GM19468 (cell line): Measurements from ENCODE around the gene CELF2.

Source experiments
- ATAC-seq: cut with Tn5 transposase; IDR thresholded peaks from one replicate; pipeline ENCODE4 v1.9.1; 2021; ENCODE audit warnings: mild to moderate bottlenecking, moderate library complexity, moderate number of reproducible peaks; ENCODE audit not compliant: unreplicated experiment; ENCODE audit errors: extremely low read depth

Gene CELF2

DNA sequence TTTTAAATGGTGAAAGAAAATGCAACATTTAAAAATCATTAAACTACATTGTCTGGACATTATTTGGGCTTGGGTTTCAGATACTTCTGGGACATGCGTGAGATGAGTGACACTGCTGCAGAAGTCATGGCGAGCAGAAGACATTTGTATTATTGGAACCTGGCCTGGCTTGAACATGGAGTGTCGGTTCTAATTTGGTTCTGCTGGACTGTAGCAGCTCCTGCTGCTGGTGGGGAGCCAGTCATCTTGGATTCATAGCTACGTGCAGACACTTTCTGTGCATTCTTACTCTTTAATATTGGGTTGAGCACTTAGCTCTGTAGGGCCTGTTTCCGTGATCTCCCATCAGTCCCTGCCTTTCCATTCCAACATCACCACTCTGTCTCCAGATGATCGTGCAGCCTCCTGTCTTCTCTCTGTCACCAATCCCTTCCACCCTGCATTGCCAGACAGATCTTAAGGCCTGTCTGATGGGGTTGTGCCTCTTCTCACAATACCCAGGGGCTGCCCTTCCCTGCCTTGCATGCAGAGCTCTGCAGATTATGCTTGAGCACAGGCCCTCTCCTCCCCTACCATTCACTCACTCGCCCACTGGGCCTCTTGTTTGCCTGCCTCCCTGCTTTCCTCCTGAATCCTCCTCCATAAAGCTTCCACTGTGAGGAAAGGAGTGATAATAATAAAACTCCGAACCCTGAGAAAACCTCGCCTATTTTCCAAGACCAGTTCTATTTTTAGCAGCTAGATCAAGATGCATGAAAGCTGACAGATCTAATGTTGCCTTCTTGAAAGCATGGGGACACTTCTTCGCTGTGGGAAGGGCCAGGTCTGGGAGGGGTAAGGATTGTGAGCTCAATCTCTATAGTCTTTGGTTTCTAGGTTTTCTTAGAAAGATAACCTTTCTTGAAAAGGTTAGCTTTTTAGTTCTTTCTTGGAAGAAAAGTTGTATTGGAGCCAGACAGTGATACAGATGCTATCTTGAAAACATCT, 32.9 kb downstream of the CELF2 start:
- no peak for ATAC-seq

DNA sequence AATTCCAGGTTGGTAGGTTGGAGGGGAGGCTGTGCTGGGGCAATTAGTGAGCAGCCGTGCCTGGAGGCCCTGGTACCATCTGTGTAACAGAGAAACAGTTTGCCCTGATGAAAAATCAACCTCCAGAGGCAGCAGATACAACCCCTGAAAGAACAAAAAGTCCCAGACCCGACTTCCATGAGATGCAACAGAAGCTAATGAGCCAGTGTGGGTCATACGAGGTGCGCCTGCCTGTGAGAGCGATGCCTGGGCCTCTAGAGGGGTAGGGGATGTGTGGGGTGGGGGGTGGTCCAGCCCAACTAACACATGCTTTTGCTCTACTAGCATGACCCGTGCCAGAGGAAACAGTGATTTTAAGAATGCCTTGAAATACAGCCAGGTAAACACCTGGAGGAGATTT, 39.3 kb downstream of the CELF2 start:
- ATAC-seq = no peak

DNA sequence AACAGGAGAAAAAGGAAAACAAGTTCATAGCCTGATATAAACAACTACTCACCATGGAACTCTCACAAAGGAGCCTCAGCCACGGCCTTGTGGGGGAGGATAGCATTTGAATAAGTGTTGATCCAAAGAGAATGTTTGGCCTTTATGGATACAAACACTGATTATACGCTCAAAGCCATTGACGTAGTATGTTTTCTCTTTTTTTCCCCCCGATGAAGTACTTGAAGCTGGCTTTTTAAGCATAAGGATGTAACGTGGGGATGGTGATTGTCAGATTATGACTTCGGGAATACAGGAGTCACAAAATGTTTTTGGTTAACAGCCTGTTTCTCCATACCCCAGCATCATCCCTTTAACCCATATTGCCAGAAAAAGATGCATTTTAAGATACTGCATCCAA, 39.8 kb downstream of the CELF2 start:
- ATAC-seq = no peak

DNA sequence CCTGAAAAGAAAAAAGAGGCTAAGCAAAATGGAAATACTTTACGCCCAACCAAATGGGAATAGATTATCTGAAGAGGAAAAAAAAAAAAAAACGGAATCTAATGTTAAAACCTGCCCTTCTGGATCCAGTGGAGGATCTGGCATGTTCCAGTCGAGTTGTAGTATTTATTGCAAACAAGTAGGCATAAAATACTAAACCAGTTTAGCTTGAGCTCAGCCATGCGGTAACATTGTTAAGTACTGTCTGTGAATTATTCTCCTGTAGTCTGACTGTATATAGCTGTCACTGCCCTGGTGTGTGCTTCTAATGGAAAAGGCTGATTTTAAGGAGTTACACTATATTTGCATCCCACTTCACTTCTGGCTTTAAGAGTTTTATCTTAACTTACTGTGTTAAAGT, 40.3 kb downstream of the CELF2 start:
- no peak for ATAC-seq

DNA sequence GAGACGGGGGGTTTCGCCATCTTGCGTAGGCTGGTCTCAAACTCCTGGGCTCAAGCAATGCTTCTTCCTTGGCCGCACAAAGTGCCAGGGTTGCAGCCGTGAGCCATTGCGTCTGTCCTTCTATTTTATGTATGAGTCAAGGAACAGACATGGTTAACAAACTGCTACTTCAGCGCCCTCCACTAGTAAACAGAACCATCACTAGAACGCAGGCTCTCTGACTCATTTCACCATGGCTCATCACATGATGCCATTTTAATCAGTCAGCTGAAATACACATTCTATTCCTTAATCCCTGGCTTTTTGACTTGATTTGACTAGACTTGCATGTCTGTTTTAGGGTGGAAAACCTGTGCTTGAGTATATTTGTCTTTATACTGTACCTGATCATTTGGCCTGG, 41.3 kb downstream of the CELF2 start:
- no peak for ATAC-seq

DNA sequence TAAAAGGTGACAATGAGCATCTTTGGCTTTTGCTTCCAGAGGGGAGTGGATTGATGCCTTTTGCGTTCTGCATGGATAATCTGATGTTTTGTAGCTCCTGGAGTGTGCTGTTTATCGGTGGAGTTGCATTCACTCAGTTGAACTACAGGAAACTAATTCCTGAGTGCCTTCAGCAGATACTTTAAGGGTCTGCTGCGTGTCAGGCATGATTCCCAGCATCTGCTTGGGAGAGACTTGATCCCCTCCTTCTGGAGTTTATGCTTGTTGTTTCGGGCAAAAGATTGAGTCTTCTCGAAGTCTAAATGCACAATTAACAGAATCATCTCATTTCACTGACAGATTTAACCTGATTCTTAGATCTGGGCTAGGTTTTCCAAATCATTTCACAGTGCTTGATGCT, 46.2 kb downstream of the CELF2 start:
- ATAC-seq = no peak

DNA sequence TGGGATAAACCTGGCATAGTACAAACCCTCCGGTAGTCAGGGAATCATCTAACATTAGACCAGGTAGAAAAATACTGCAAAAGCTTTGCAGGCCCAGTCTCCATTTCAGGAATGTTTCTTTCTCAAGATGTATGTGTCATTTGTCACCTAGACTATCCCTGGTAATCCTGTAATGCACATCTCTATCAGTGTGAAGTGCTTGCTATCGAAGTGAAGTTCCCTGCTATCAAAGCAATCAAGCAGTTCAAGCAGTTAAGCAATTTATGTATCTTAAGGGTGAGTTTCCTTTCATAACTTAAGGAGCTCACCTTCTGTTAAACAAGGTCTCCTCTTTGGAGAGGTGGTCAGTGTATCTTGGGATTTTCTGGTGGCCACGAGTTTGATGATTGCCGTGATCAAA, 47.2 kb downstream of the CELF2 start:
- no peak for ATAC-seq

DNA sequence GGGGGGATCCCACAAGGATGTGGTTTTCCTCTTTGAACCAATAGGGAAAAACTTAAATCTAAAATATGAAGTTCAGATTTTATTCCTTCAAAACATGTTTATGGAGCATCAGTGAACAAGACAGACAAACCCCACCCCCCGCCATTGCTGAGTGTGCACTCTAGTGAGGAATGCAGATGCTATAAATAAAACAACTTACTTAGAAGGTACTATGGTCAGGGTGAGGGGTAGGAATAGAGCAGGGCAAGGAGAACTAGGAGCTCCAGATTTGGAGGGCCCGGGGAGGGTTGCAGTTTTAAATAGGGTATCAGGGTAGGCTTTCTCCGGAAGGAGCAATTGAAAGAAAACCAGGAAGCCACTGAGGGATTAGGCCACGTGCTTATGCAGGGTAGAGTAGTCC, 47.9 kb downstream of the CELF2 start:
- no peak for ATAC-seq

DNA sequence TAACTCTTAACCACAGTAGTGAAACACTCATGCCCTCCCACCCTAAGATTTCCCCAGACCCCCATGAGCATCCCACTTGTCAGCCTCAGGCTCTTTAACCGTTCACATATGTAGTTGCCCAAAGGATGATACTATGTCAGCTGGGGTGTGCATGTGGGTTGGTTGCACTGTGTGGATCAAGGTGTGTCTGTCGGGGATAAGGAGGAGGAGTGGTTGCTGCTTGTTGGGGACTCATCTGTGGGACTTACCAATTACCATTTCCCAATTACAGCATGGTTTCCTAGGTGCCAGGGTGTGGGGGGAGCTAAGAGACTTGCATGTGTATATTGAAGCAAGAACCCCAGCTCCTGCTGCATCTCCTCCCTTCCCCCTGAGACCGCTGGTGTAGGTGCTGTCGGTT, 48.8 kb downstream of the CELF2 start:
- ATAC-seq = no peak

DNA sequence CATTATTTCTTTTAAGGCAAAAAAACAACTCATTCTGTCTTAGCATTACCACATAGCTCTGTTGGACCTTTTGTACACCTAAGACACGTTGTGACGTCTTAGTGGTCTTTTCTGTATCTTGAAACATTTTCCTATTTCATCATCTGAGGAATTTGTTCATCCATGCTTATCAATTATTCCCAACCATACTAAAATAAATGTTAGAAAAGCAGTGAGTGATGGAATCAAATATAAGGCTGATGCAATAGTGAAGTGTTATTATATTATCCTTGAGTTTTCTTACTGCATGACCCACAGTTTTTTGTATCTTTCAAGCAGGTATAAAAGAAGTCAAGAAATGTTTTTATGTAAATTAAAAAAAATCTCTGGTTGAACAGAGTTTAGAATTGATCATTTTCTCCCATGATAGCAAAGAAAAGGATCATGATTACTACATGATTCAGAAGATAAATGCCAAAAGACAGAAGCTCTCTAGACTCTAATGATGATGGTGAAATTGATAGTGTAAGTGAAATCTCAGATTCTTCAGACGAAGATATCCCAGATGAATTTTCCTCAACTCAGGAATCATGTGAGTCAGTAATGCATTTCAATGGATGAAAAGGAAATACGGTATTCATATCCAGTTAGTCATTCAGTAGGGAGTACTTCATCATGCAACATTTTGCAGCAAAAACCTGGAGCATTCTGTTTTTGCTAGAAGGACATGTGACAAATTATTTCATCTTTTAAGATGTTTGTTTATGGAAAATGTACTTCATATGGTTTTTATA, 51.4 kb downstream of the CELF2 start:
- no peak for ATAC-seq

DNA sequence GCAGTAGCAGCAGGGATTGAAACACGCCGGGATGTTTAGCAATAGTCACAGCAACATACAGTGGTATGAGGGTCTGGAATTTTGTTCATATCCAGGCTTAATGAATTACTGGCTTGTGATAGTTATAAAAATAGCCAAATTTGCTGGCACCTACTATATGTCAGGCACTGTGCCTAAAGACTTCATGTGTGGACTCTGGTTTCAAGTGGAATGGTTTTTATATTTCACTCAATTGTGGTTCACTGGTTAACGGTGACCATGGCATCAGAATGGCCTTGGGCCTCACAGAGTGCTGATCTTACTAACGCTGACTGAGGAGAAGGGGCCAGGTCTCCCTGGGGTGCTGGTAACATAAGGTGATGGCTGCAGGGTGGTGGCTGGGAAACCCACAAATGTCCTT, 55.7 kb downstream of the CELF2 start:
- no peak for ATAC-seq

DNA sequence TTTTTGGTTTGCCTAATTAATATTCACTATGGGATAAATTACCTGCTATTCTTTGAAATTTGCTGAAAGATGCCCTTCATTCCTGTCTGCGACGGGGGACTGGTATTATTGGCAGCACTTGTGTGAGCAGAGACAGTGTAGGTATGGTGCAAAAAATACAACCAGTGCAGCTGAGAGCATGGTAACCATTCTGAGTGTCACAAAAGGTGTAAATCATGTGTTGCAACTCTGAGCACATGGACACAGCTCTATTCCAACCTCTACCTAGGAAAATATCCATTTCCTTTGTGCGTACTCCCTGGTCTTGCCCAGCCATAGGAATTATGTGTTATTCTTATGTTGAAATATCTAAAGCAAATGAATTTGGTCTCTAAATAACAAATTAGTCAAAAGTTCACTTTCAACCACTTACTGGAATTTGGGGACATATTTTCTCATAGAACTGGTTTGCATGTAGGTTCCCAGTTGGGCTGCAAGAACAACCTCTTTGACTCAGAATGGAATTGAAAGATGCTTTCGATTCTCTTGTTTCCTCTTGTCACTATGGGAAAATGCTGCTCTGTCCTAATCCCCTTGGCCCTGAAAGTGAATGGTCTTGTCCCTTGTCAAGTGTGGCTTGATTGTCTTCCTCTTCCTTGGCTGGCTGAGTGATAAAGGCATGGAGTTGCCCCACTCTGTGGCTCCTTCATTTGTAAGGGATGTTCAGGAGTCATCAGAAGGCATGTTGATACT, 57.0 kb downstream of the CELF2 start:
- ATAC-seq = peak; percentile 45

DNA sequence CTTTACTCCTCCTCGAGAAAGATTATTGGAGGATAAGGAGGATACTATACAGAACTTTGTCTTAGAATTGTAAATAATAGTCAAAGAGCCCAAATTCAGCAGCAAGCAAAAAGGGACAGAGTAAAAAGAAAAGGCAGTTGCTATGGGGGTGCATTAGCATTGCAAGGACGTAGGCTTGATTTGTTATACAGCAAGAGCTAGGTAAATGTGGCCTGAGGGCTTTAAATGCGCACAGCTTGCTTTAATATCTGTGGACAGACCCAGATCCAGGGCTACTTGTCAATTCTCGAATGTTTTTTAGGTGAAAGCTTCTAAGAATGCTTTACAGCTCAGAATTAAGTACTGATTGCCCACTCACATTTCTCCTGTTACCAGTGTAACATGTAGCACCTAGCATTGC, 58.5 kb downstream of the CELF2 start:
- ATAC-seq = no peak

DNA sequence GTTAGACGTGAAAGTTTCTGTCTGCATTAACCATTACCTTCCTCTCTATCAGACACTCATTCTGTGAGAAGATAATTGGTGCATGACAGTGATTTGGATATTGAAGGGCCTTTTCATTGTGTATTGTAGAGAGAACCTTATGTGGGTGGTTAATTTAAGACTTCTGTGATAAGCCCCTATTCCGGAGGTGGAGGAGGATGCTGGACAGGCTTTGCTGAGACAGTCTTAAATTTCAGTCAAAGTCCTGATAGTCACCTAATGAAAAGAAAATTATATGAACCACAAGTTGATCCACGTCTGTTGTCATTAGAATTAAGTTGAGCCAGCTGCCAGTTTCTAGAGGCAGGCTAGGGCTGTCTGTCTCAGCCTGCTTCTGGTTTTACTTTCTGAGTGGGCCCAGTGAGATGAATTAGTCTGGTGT, 62.9 kb downstream of the CELF2 start:
- peak; percentile 50 for ATAC-seq

DNA sequence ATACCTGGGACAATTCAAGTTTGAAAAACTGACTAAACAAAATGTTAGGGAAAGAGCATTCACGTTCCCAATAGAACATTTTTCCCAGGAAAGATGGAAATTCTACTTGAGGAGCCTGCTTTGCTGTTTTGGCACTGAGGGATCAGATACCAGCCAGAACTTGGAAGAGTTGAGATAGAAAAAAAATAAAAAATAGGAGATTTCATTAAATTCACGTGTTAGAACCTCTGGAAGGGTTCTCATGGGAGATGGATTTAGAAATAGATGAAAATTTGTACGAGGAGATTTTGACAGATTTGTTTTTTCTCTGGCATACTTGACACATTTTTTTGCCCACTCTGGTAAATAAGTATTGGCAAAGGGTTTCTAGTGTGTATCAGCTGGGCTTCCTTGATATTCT, 63.7 kb downstream of the CELF2 start:
- no peak for ATAC-seq

DNA sequence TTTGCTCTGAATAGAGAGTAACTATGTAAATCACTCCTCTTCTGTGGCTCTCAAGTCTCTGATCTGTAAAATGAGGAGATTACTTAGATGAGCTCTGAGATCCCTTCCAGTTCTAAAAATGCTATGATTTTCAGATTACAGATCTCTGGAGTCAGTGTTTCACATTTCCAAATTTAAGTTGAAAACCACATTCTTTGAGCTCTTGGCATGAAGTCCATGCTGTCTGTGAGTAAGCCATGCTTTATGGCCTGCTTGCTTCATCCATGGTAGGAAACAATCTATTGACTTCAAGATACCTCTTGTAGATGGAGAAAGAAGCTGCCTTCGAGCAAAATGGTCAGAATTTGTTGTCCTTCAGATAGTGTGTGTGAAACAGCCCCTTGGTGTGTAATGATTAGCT, 64.9 kb downstream of the CELF2 start:
- ATAC-seq = no peak

DNA sequence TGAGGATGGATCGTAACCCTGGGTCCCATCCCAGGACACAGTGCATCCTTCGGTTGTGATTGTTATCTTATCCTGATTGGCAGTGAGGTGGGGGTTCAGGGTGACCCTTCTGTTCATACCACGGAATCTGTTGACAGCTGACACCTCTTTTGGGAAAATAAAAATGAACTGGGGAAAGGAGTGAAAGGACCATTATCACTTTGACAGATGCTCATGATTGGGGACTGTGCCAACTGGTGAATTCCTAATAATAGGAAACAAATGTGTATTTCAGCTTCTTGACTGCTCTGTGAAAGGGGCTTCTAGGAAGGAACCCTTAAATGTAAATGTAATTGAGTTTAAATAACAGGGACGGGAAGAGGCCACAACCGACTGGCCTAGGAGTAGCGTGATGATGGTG, 65.4 kb downstream of the CELF2 start:
- no peak for ATAC-seq

DNA sequence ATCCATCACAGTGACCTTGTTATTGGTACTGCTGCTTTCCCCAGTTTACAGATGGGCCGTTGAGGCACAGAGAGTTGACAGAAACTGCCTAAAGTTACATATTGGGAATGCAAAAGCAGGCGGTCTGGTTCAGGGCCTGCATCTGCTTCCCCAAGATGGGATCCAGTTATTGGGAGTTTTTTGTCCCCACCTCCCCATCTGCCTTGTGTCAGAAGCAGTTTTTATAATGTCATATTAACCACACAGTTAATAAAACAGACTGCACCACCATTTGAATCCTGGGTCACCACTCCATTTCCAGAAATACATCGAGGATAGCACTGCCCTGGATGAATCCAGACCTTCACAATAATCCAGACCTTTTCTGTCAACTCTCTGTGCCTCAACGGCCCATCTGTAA, 67.9 kb downstream of the CELF2 start:
- no peak for ATAC-seq

DNA sequence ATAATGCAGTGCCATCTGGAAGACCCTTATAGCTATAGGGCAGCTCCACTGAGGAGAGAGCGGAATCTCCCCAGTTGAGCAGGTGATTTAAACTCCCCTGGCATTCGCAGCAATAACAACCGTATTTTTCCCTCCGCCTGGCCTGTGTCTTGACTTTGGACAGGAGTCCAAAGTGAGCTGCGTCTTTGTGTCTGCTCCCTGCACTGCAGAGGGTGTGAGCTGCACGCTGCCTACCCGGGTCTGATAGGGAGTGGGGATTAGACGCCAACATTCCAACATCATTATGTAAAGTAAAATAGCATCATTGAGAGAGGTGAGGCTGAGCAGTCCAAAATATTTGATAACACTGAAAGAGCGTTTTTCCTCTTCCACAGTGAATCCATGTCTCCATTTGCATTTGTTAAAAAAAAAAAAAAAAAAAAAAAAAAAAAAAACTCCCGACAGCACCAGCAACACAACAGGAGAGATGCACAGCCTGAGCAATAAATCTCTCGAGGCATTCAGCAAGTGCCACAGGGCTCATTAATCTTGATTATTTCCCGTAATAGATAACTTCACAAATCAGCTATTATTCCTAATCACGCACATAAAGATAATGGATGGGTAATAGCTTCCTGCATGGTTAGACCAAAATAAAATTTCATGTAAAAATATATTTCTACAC, 68.6 kb downstream of the CELF2 start:
- no peak for ATAC-seq

DNA sequence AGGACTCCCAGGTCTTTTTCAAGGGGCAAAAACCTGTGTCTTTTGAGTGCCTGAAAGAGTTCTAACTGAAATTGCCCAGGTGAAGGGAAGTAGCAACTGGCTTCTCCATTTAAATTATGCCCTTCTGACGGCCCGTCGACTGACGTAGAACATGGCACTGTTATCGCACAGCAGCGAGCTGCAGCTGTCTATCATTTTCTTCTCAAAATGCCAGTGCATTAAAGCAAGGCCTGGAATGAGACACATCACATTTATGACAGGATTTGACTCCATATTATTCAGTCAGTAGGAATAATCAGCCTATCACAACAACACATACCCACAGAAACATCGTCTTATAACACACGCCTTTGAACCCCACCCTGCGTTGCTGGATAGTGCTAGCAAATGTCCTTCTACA, 69.7 kb downstream of the CELF2 start:
- no peak for ATAC-seq
